ENCODE measurements around the gene SGIP1.

The SGIP1 gene

DNA sequence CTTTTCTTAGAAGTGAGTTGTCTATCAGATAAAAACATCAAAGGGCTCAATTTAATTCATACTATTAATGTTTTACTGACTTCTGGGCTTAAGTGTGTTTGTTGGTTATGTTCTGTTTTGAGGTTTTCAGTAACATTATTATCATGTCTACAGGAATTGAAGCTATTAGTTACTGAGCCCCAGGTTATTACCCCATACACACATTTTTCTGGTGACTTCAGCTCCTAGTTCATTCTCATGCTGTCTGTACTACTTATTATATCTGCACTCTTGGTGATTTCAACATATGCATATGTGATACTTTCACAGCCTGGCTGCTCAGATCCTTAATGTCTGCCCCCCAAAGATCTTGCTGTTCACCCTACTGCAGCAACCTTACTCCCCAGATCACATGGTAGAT, 27.0 kb upstream of the SGIP1 start:
- no peaks in the 10 kb centered on the region for H3K9me3 Mint-ChIP-seq
- H3K27ac Mint-ChIP-seq = no peak overlapping the region
- no peaks in the 10 kb centered on the region for H3K36me3 Mint-ChIP-seq (ENCODE audit: low read depth)
- H3K4me1 Mint-ChIP-seq (ENCODE audit: low read depth) = no peaks in the 10 kb centered on the region
- no peak overlapping the region for H3K4me3 Mint-ChIP-seq
- H3K27me3 Mint-ChIP-seq (ENCODE audit: low read depth) = peaks cover 29% of the 10 kb centered on the region

DNA sequence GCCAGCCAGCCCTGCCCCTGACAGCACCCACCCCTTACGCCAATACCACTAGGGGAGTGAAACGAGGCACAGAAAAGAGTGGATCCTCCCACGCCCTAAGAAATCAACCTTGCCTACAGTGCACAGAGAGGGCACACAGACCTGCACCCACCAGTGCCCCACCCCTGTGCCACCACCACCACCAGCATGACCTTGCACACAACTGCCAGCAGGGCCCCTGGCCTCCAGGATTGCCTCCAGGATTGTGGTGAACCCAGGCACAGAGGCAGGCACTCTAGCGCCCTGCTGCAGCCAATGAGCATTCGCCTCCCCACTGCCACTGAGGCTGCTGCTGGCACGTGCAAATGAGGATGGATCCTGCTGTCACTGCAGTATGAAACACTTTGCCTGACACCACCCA, 23.5 kb upstream of the SGIP1 start:
- no peak overlapping the region for H3K27ac Mint-ChIP-seq
- H3K4me1 Mint-ChIP-seq (ENCODE audit: low read depth) = no peaks in the 10 kb centered on the region
- H3K9me3 Mint-ChIP-seq = no peaks in the 10 kb centered on the region
- no peak overlapping the region for H3K4me3 Mint-ChIP-seq
- peaks cover 10% of the 10 kb centered on the region for H3K27me3 Mint-ChIP-seq (ENCODE audit: low read depth)
- H3K36me3 Mint-ChIP-seq (ENCODE audit: low read depth) = no peaks in the 10 kb centered on the region

DNA sequence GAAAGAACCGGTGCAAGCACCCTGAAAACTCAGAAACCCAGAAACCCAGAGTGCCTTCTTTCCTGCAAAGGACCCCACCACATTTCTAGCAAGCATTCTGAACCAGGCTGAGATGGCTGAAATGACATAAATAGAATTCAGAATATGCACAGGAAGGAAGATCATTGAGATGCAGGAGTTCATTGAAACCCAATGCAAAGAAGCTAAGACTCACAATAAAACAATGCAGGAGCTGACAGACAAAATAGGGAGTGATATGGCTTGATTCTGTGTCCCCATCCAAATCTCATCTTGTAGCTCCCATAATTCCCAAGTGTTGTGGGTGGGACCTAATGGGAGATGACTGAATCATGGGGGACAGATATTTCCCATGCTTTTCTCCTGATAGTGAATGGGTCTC, 22.8 kb upstream of the SGIP1 start:
- H3K9me3 Mint-ChIP-seq = no peaks in the 10 kb centered on the region
- H3K27me3 Mint-ChIP-seq (ENCODE audit: low read depth) = peaks cover 10% of the 10 kb centered on the region
- H3K27ac Mint-ChIP-seq = no peak overlapping the region
- no peaks in the 10 kb centered on the region for H3K36me3 Mint-ChIP-seq (ENCODE audit: low read depth)
- H3K4me1 Mint-ChIP-seq (ENCODE audit: low read depth) = no peaks in the 10 kb centered on the region
- no peak overlapping the region for H3K4me3 Mint-ChIP-seq

DNA sequence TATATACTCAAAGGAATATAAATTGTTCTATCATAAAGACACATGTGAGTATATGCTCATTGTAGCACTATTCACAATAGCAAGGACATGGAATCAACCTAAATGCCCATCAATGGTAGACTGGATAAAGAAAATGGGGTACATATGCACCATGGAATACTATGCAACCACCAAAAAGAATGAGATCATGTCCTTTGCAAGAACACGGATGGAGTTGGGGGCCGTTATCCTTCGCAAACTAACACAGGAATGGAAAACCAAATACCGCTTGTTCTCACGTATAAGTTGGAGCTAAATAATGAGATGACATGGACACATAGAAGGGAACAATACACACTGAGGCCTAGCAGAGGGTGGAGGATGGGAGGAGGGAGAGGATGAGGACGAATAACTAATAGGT, 16.0 kb upstream of the SGIP1 start:
- H3K36me3 Mint-ChIP-seq (ENCODE audit: low read depth) = no peaks in the 10 kb centered on the region
- H3K4me1 Mint-ChIP-seq (ENCODE audit: low read depth) = no peaks in the 10 kb centered on the region
- H3K27me3 Mint-ChIP-seq (ENCODE audit: low read depth) = peaks cover 6% of the 10 kb centered on the region
- H3K27ac Mint-ChIP-seq = no peak overlapping the region
- no peaks in the 10 kb centered on the region for H3K9me3 Mint-ChIP-seq
- no peak overlapping the region for H3K4me3 Mint-ChIP-seq

DNA sequence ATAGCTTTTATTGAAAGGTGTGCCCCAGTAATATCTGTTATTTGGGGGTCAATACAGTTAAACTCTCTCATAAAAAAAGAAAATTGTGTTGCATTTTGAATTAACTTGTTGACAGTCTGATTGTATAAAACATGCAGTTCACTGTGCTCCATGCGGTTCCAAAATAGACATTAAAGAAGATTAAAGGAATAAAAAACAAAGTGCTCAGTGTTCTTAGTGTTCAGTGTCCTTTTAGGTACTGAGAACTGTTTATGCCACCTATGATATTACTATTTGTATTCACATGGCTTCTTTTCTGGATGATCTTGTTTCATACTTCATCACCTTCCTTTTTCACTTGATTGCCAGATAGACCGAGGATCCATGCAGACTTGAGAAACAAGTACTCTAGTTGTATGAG, 15.3 kb upstream of the SGIP1 start:
- H3K36me3 Mint-ChIP-seq (ENCODE audit: low read depth) = no peaks in the 10 kb centered on the region
- H3K27me3 Mint-ChIP-seq (ENCODE audit: low read depth) = peaks cover 6% of the 10 kb centered on the region
- H3K4me3 Mint-ChIP-seq = no peak overlapping the region
- no peaks in the 10 kb centered on the region for H3K9me3 Mint-ChIP-seq
- no peaks in the 10 kb centered on the region for H3K4me1 Mint-ChIP-seq (ENCODE audit: low read depth)
- H3K27ac Mint-ChIP-seq = no peak overlapping the region

DNA sequence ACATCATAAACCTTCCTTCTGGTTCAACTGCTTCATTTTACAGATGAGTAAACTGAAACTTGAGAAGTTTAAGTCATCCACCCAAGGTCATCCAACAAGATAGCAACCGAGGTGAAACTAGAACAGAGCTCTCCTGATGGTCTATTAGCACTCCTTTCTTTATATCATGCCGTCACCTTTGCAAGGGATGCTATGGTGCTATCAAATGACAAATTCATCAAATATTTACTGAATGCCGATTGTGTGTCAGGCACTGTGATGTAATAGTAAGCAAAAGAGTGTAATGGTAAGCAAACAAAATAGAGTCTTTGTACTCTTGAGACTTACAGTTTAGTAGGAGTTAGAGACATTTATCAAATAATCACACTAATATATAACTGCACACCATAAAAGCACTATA, 14.0 kb upstream of the SGIP1 start:
- Mint-ChIP-seq H3K4me1 (ENCODE audit: low read depth) (no peaks in the 10 kb centered on the region), H3K27ac (no peak overlapping the region), H3K27me3 (ENCODE audit: low read depth) (peaks cover 6% of the 10 kb centered on the region), H3K4me3 (no peak overlapping the region), H3K36me3 (ENCODE audit: low read depth) (no peaks in the 10 kb centered on the region), H3K9me3 (no peaks in the 10 kb centered on the region)

DNA sequence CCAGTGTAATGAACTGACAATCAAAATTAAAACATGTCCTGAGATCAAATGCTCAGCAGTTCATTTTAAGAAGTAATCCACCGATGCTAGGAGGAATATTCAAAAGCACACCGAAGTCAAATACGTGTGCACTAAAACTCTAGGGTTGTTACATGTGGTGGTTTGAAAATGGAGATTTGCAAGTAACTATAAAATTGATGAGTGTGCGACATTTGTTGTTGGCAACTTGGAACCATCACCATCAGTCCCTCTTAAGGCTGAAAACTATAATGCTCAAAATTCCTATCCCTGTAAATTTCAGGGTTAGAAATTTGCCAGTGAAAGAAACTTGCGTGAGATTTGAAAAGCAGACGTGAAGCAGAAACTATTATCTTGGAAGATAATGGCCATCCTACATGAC, 13.3 kb upstream of the SGIP1 start:
- Mint-ChIP-seq H3K27me3 (ENCODE audit: low read depth) (peaks cover 6% of the 10 kb centered on the region), H3K4me1 (ENCODE audit: low read depth) (no peaks in the 10 kb centered on the region), H3K27ac (no peak overlapping the region), H3K9me3 (no peaks in the 10 kb centered on the region), H3K36me3 (ENCODE audit: low read depth) (no peaks in the 10 kb centered on the region), H3K4me3 (no peak overlapping the region)

DNA sequence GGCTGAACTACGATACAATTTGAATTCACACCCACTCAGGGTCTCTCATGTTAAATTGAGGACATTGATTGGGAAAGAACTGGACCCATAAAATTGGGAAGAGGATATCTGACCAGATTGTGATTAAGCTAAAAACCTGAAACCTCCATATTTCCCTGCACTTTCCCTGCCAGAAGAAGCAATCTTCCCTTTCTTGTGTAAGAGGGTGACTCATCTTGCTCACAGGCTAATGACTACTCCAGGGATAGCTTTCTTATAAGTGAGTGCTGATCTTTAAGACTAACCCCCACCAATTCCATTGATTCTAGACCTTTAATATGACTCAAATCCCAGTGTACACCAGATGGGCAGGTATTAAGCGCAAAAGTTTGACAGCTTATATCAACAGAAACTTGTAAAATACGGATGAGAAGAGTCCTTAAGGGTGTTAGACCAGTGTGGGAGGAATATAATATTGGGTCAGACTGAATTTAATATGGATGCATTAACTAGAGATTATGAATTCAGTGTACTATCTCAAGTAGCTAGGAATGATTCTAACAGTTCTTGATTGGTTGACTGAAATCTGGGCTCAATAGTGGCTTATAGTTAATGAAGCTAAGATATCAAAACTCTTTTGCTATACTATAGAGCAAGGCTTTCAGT, 12.1 kb upstream of the SGIP1 start:
- Mint-ChIP-seq H3K36me3 (ENCODE audit: low read depth) (no peaks in the 10 kb centered on the region), H3K4me1 (ENCODE audit: low read depth) (no peaks in the 10 kb centered on the region), H3K4me3 (no peak overlapping the region), H3K27ac (no peak overlapping the region), H3K9me3 (no peaks in the 10 kb centered on the region), H3K27me3 (ENCODE audit: low read depth) (peaks cover 6% of the 10 kb centered on the region)

DNA sequence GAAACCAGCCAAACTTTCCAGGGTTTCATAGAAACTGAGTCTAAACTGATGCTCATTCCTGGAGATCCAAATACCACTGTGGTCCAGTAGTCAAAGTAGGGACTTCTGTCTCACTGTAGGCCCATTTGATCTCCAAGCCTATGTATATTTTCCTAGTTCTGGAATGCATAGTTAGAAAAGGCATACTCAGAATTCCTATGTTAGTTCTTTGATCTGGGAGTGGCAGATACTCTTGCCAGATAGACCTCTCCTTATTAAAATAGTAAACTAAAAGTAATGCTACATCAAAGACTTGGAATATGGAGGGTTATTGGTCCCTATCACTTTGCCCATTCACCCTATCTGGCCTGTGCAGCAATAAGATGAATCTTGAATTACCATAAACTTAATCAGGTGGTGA, 10.4 kb upstream of the SGIP1 start:
- H3K36me3 Mint-ChIP-seq (ENCODE audit: low read depth) = no peaks in the 10 kb centered on the region
- no peak overlapping the region for H3K4me3 Mint-ChIP-seq
- H3K27ac Mint-ChIP-seq = no peak overlapping the region
- H3K4me1 Mint-ChIP-seq (ENCODE audit: low read depth) = no peaks in the 10 kb centered on the region
- no peaks in the 10 kb centered on the region for H3K9me3 Mint-ChIP-seq
- H3K27me3 Mint-ChIP-seq (ENCODE audit: low read depth) = peaks cover 6% of the 10 kb centered on the region

DNA sequence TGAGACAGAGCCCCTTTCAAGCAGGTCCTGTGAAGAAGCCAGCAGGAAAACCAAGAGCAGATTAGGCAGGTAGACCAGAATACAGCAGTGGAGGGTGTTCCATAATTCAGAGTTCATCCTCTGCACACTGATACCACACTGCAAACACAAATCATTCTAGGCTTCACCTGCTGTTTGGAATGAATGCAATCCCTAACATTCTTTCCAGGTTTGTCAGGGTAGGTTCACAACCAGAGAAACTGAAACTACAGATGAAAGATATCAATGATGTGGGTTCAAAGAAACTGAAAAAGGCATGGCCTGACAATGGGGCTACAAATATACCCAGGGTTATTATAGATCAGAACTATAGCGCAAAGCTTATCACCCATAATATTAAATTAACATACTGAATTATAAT, 8.9 kb upstream of the SGIP1 start:
- H3K36me3 Mint-ChIP-seq (ENCODE audit: low read depth) = no peaks in the 10 kb centered on the region
- no peaks in the 10 kb centered on the region for H3K9me3 Mint-ChIP-seq
- no peak overlapping the region for H3K4me3 Mint-ChIP-seq
- no peaks in the 10 kb centered on the region for H3K4me1 Mint-ChIP-seq (ENCODE audit: low read depth)
- peaks cover 15% of the 10 kb centered on the region for H3K27me3 Mint-ChIP-seq (ENCODE audit: low read depth)
- H3K27ac Mint-ChIP-seq = no peak overlapping the region

DNA sequence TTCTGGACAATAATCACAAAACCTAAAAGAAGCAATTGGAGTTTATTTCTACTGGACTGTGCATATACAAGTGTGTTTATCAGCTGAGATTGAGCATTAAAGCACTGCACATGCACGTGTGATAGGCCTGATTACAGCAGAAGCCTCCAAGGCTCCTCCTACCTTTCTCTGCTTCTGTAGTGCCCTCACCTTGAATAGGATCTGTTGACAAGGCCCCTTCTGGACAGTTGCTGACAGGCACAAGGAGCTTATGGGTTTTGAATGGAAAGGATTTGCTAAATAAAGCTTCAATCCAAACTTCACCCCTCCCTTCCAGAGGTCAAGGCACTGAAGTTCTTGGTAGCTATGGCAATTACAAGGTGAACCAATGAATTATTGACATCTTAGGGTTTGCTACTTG, 7.9 kb upstream of the SGIP1 start:
- no peaks in the 10 kb centered on the region for H3K9me3 Mint-ChIP-seq
- no peaks in the 10 kb centered on the region for H3K4me1 Mint-ChIP-seq (ENCODE audit: low read depth)
- no peaks in the 10 kb centered on the region for H3K36me3 Mint-ChIP-seq (ENCODE audit: low read depth)
- no peak overlapping the region for H3K4me3 Mint-ChIP-seq
- peaks cover 16% of the 10 kb centered on the region for H3K27me3 Mint-ChIP-seq (ENCODE audit: low read depth)
- no peak overlapping the region for H3K27ac Mint-ChIP-seq

DNA sequence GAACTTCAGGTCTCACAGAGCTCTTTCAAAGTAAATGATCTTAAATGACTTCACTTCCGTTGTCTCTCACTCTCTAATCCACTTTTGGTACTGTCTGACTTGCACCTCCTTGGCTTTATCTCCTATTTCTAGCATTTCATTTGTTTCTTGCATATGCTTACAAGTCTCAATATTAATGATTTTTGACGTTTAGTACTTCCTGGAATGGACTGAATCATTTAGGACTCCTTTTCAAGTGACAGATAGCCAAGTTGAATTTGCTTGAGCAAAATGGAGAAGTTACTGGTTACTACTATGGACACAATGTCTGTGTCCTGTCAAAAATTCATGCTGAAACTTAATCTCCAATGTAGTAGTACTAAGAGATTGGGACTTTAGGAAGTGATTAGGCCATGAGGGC, 7.0 kb upstream of the SGIP1 start:
- Mint-ChIP-seq H3K4me3 (no peak overlapping the region), H3K27me3 (ENCODE audit: low read depth) (peaks cover 22% of the 10 kb centered on the region), H3K27ac (no peak overlapping the region), H3K36me3 (ENCODE audit: low read depth) (no peaks in the 10 kb centered on the region), H3K9me3 (no peaks in the 10 kb centered on the region), H3K4me1 (ENCODE audit: low read depth) (no peaks in the 10 kb centered on the region)

DNA sequence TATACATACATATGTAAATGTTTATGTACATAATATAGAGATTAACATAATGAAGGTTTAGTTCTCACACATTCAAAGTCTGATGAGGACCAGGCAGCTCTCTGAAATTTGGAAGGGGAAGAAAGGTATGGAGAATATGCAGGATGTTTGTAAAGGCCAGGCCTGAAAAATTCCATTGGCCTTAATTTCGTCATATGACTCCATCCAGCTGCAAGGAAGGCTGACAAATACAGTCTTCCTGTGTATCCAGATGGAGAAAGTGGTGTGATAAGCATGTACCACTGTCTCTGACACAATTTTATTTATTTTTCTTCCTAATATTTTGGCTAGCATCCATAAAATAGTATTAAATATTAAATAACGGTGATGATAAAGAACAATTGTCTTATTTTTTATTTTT, 6.3 kb upstream of the SGIP1 start:
- H3K4me1 Mint-ChIP-seq (ENCODE audit: low read depth) = peaks cover 3% of the 10 kb centered on the region

DNA sequence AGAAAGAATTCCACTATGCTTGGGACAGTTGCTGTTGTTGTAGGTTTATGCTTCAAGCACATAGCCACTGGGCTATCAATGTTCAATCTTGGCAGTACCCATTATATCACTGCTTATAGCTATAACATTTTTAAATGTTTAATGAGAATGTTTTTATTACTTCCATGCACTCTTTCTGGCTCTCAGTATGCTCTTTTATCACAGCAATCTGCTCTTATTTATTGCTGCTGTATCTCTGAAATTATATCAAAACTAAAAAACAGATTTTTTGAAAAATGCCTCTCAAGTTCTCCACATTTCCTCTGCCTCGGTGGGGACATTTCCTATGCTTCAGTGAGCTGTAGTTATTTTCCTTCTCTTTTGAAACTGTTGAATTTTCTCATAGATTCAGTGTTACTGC, 5.4 kb upstream of the SGIP1 start:
- Mint-ChIP-seq H3K4me3 (no peak overlapping the region), H3K4me1 (ENCODE audit: low read depth) (peaks cover 9% of the 10 kb centered on the region), H3K36me3 (ENCODE audit: low read depth) (no peaks in the 10 kb centered on the region), H3K27ac (no peak overlapping the region), H3K9me3 (no peaks in the 10 kb centered on the region), H3K27me3 (ENCODE audit: low read depth) (peaks cover 38% of the 10 kb centered on the region)

More for the DNA sequence above, 6.3 kb upstream of the SGIP1 start:
- Mint-ChIP-seq H3K4me3 (no peak overlapping the region), H3K27ac (no peak overlapping the region), H3K27me3 (ENCODE audit: low read depth) (peaks cover 29% of the 10 kb centered on the region), H3K9me3 (no peaks in the 10 kb centered on the region), H3K36me3 (ENCODE audit: low read depth) (no peaks in the 10 kb centered on the region)

DNA sequence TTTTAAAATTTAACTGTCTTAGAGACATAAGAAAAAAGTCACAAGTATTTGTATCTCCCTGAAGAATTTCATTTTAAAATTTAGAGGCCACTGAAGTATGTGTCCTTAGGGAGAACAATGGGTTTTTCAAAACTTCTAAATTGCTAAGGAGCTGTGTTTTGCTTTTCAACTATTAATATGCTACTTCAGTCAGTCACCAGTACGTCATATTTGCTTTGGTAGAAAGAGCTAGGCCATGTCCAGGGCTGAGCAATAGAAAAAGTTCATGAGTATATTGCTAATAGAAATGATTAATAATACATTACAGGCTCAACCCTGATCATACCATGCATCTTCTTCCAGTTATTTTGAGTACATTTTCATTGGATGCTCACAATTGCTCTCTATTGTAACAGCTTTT, 1.7 kb upstream of the SGIP1 start:
- H3K36me3 Mint-ChIP-seq (ENCODE audit: low read depth) = no peaks in the 10 kb centered on the region
- H3K4me1 Mint-ChIP-seq (ENCODE audit: low read depth) = peaks cover 9% of the 10 kb centered on the region
- H3K9me3 Mint-ChIP-seq = no peaks in the 10 kb centered on the region
- no peak overlapping the region for H3K4me3 Mint-ChIP-seq
- H3K27me3 Mint-ChIP-seq (ENCODE audit: low read depth) = peaks cover 59% of the 10 kb centered on the region
- no peak overlapping the region for H3K27ac Mint-ChIP-seq
